HepG2 (cell line): ENCODE measurements around the gene BHLHE23. TPM values are rescaled to one million over a fixed set of nuclear protein-coding genes. Genes with fewer than 3 reads are reported as not detected.
A peak's percentile ranks its signal among the peaks of the same experiment; 100 is the strongest.

Experiments used
- ATAC-seq: fragments of 200-7000 bp; cut with Tn5 transposase; 3 replicates; pipeline ENCODE4 v1.9.1; 2020; ENCODE audit warnings: mild to moderate bottlenecking, moderate library complexity
- BruUV-seq: library from RNA; stranded (reverse); fragments of 400-500 nt; replicated peaks from 2 replicates; lab custom pipeline; 2021; lab: Mats Ljungman, UMichigan
- CTCF ChIA-PET: fragments of 300-600 bp; formaldehyde crosslinking; extraction: SDS; loops from one replicate; lab custom pipeline; 2021; ENCODE audit warnings: low total read pairs, inconsistent platforms, low intra/inter-chr PET ratio; lab: Yijun Ruan, JAX
- POLR2A ChIA-PET: fragments of 350-600 bp; sonication (Branson Sonifier 250); formaldehyde crosslinking; loops from one replicate; lab custom pipeline; 2020; ENCODE audit warnings: antibody characterized with exemption, inconsistent platforms; lab: Yijun Ruan, JAX
- DNase-seq: peaks from one replicate; pipeline ENCODE4 v3.0.0-alpha.2; 2015; ENCODE audit warnings: low spot score
- FAIRE-seq: peaks from 3 replicates; lab custom pipeline; 2011; peaks lifted over from hg19 to GRCh38; lab: Jason Lieb, UNC
- H2AFZ ChIP-seq: one replicate; pipeline ENCODE4 v1.6.1; 2011; ENCODE audit warnings: low read length, inconsistent platforms
- H3K27ac ChIP-seq: fragments of 300-600 bp; 3 replicates; pipeline ENCODE4 v1.8.0; 2011; ENCODE audit warnings: mixed run types, mild to moderate bottlenecking, mixed read lengths, low read length, inconsistent platforms; ENCODE audit not compliant: insufficient read depth; ENCODE audit errors: extremely low read length
- H3K27me3 ChIP-seq, 2 experiments: fragments of 200-600 bp in 1 of 2; 2 replicates in 1 of 2; 3 replicates in 1 of 2; pipeline versions ENCODE4 v1.6.0 to v1.8.0; 2011; ENCODE audit warnings: low read length in 2 of 2, mild to moderate bottlenecking in 2 of 2, moderate library complexity in 2 of 2, inconsistent platforms in 1 of 2; ENCODE audit not compliant: insufficient read depth in 2 of 2, control insufficient read depth in 1 of 2
- H3K36me3 ChIP-seq, 2 experiments: fragments of 200-600 bp in 1 of 2; replicated peaks in 1 of 2; 2 replicates in 1 of 2; 3 replicates in 1 of 2; pipeline versions ENCODE4 v1.5.1 to v1.8.0; 2011; ENCODE audit warnings: low read length in 2 of 2, inconsistent platforms in 1 of 2; ENCODE audit not compliant: insufficient read depth in 2 of 2, control insufficient read depth in 1 of 2
- H3K4me1 ChIP-seq: 2 replicates; pipeline ENCODE4 v1.5.1; 2012; ENCODE audit warnings: low read length, inconsistent platforms; ENCODE audit not compliant: insufficient read depth
- H3K4me2 ChIP-seq: 2 replicates; pipeline ENCODE4 v1.6.0; 2011; ENCODE audit warnings: low read depth, low read length, inconsistent platforms
- H3K4me3 ChIP-seq, 3 experiments: fragments of 200-600 bp in 1 of 3; sonication (generic), shearing (Covaris generic) in 1 of 3; replicated peaks in 1 of 3; 2 replicates each; pipeline ENCODE4 v1.5.1; 2011 to 2016; ENCODE audit warnings: low read length in 3 of 3, inconsistent platforms in 2 of 3, low read depth in 2 of 3, mild to moderate bottlenecking in 2 of 3, control low read depth in 1 of 3, mixed read lengths in 1 of 3; ENCODE audit not compliant: insufficient read depth in 1 of 3
- H3K79me2 ChIP-seq: one replicate; pipeline ENCODE4 v1.6.1; 2011; ENCODE audit warnings: low read length, inconsistent platforms; ENCODE audit not compliant: insufficient read depth
- H3K9ac ChIP-seq: 2 replicates; pipeline ENCODE4 v1.6.0; 2011; ENCODE audit warnings: mild to moderate bottlenecking, low read depth, low read length, inconsistent platforms; ENCODE audit not compliant: insufficient read depth
- H3K9me3 ChIP-seq: 2 replicates; pipeline ENCODE4 v1.5.1; 2012; ENCODE audit warnings: mild to moderate bottlenecking, low read length
- H4K20me1 ChIP-seq: 2 replicates; pipeline ENCODE4 v1.6.0; 2011; ENCODE audit warnings: inconsistent platforms, mild to moderate bottlenecking, low read length, moderate library complexity; ENCODE audit not compliant: insufficient read depth
- AGO1 ChIP-seq: fragments of 200-400 bp; formaldehyde crosslinking; IDR thresholded peaks from 2 replicates; pipeline ENCODE4 v1.6.1; 2017; ENCODE audit warnings: mild to moderate bottlenecking, low read depth, low read length, moderate library complexity; ENCODE audit not compliant: poor library complexity, severe bottlenecking
- ARID3A ChIP-seq: IDR thresholded peaks from 2 replicates; pipeline ENCODE4 v1.6.1; 2012; ENCODE audit warnings: low read depth, low read length, improper control_type of control experiment
- CREB1 ChIP-seq, 2 experiments: fragments of 450-650 bp in 1 of 2; IDR thresholded peaks; 2 replicates each; pipeline ENCODE4 v1.6.1; 2016 to 2017; ENCODE audit warnings: control low read depth in 1 of 2, mild to moderate bottlenecking in 1 of 2, missing compliant biosample characterization in 1 of 2, missing genetic modification characterization in 1 of 2
- EED ChIP-seq: sonication (generic); formaldehyde crosslinking; IDR thresholded peaks from 2 replicates; pipeline ENCODE4 v1.5.0; 2020; ENCODE audit warnings: mild to moderate bottlenecking, missing genetic modification reagents
- FOXO1 ChIP-seq: sonication (generic); formaldehyde crosslinking; IDR thresholded peaks from 2 replicates; pipeline ENCODE4 v1.4.0; 2020; ENCODE audit warnings: missing genetic modification reagents
- JUN ChIP-seq: sonication (generic); formaldehyde crosslinking; IDR thresholded peaks from 2 replicates; pipeline ENCODE4 v1.4.0; 2020; ENCODE audit warnings: mild to moderate bottlenecking, missing genetic modification reagents
- MAFF ChIP-seq: IDR thresholded peaks from 2 replicates; pipeline ENCODE4 v1.6.1; 2011; ENCODE audit warnings: low read depth, low read length, improper control_type of control experiment
- MAFK ChIP-seq, 2 experiments: IDR thresholded peaks in 1 of 2; conservative IDR thresholded peaks in 1 of 2; 2 replicates each; pipeline ENCODE4 v1.6.1; 2011; ENCODE audit warnings: improper control_type of control experiment in 2 of 2, low read length in 2 of 2
- MYNN ChIP-seq: sonication (generic); formaldehyde crosslinking; IDR thresholded peaks from 2 replicates; pipeline ENCODE4 v1.4.0; 2020; ENCODE audit warnings: mild to moderate bottlenecking, low read depth, missing genetic modification reagents
- NR2F1 ChIP-seq, 2 experiments: fragments of 450-650 bp in 1 of 2; formaldehyde crosslinking in 1 of 2; IDR thresholded peaks; 2 replicates each; pipeline versions ENCODE4 v1.5.0 to v1.6.1; 2016 to 2020; ENCODE audit warnings: mild to moderate bottlenecking in 1 of 2, missing compliant biosample characterization in 1 of 2, missing genetic modification reagents in 1 of 2, moderate library complexity in 1 of 2
- RBAK ChIP-seq: sonication (generic); formaldehyde crosslinking; IDR thresholded peaks from 2 replicates; pipeline ENCODE4 v1.5.1; 2020; ENCODE audit warnings: mild to moderate bottlenecking, missing genetic modification reagents
- RBM22 ChIP-seq: fragments of 200-400 bp; formaldehyde crosslinking; optimal IDR thresholded peaks from 2 replicates; pipeline ENCODE3; 2017; ENCODE audit warnings: mild to moderate bottlenecking, low read length, moderate library complexity
- REST ChIP-seq, 2 experiments: IDR thresholded peaks; 2 replicates each; pipeline ENCODE4 v1.6.1; 2011 to 2012; ENCODE audit warnings: low read length in 2 of 2, borderline replicate concordance in 1 of 2, low read depth in 1 of 2, mild to moderate bottlenecking in 1 of 2, moderate library complexity in 1 of 2
- RFX5 ChIP-seq: IDR thresholded peaks from 2 replicates; pipeline ENCODE4 v1.6.1; 2011; ENCODE audit warnings: low read depth, low read length, improper control_type of control experiment
- ZKSCAN8 ChIP-seq: IDR thresholded peaks from 2 replicates; pipeline ENCODE4 v1.6.1; 2016; ENCODE audit warnings: borderline replicate concordance, missing genetic modification reagents, missing compliant biosample characterization
- ZNF101 ChIP-seq: sonication (generic); formaldehyde crosslinking; IDR thresholded peaks from 2 replicates; pipeline ENCODE4 v1.4.0; 2020; ENCODE audit warnings: mild to moderate bottlenecking, low read depth, missing genetic modification reagents, borderline replicate concordance
- whole genome bisulfite sequencing: methylation state at CpG from one replicate; pipeline ENCODE4 v1.1.6; 2017; ENCODE audit warnings: low lambda C conversion rate; 5-methylcytosine and 5-hydroxymethylcytosine counted together
- in situ Hi-C: cut with HindIII; loops from 2 replicates; pipeline ENCODE4 v1.10.0; 2017; ENCODE audit warnings: low pct_unique_long_range_greater_than_20kb; ENCODE audit not compliant: extremely low pct_ligation_motif_present
- intact Hi-C: fragments of 100-400 bp; cut with micrococcal nuclease; formaldehyde crosslinking; loops from one replicate; pipeline ENCODE4 v1.10.0; 2022; ENCODE audit not compliant: unreplicated experiment
- polyA plus RNA-seq, 8 experiments: library from polyadenylated mRNA; depleted of rRNA in 3 of 8; stranded (reverse) in 7 of 8; unstranded in 1 of 8; fragments of >200 nt; fragmentation: Illumina TruSeq in 4 of 8; extraction: Trizol in 4 of 8; gene quantifications; 2 replicates each; pipeline versions ENCODE4 v1.2.1 to v1.2.3, GENCODE V29; 2011 to 2016; ENCODE audit warnings: low read depth in 4 of 8, missing spikeins in 1 of 8, mixed read lengths in 1 of 8; ENCODE audit not compliant: insufficient read depth in 1 of 8
- total RNA-seq, 5 experiments: library from RNA; depleted of rRNA; stranded (reverse); fragments of >200 nt; fragmentation: Illumina TruSeq; extraction: Trizol; gene quantifications; 2 replicates each; pipeline ENCODE4 v1.2.3, GENCODE V29; 2016; ENCODE audit warnings: low read depth in 1 of 5

Gene BHLHE23
- total and polyA plus RNA-seq, 2 of the 13 experiments (the other 11 are each of a cell fraction or from before 2014, with no cell fraction given) = not detected

- 9% methylated on average over 14 of the region's 14 CpGs for WGBS
- BruUV-seq = no TSS peak
- Histone ChIP-seq H2AFZ (no peak overlapping the region), H3K36me3 (no peaks in the 10 kb centered on the region), H3K27me3 (peaks cover 48 to 94% of the 10 kb centered on the region in 2 experiments), H3K4me2 (no peak overlapping the region), H3K4me3 (no peak overlapping the region), H3K79me2 (no peaks in the 10 kb centered on the region), H3K9me3 (peaks cover 8% of the 10 kb centered on the region; the same call in 1 of the 2 replicates), H4K20me1 (peaks cover 6% of the 10 kb centered on the region; the same call in 1 of the 2 replicates), H3K27ac (no peak overlapping the region), H3K9ac (no peak overlapping the region), H3K4me1 (no peaks in the 10 kb centered on the region)
- FAIRE-seq (no peak), DNase-seq (no peak), ATAC-seq (peak; percentile 5)
- CTCF ChIA-PET = no interaction called here
- intact Hi-C loops = no loop called here
- in situ Hi-C loops = no loop called here
- POLR2A ChIA-PET = no interaction called here
- TF ChIP-seq NR2F1 (CRISPR knock-in tag; IDR thresholded peaks at IDR 0.05) (no peak), EED (CRISPR knock-in tag) (0 out of 2 replicates have a peak, but pooled peaks have one; percentile 24), CREB1 (IDR thresholded peaks at IDR 0.05) (peak; percentile 81), CREB1 (CRISPR knock-in tag; IDR thresholded peaks at IDR 0.05) (no peak), MYNN (CRISPR knock-in tag) (no peak), ARID3A (no peak), MAFF (peak; percentile 99), RBAK (CRISPR knock-in tag) (no peak), REST (IDR thresholded peaks at IDR 0.05; ENCODE audit: borderline replicate concordance in 1 of 2, low read depth in 1 of 2, low read length in 2 of 2) (no peak), MAFK (conservative IDR thresholded peaks at IDR 0.05 in 1 of 2, IDR thresholded peaks at IDR 0.05 in 1 of 2; ENCODE audit: low read length in 2 of 2) (peak; percentile 99 to 100), FOXO1 (no peak), ZKSCAN8 (no peak), ZNF101 (no peak), RBM22 (no peak), AGO1 (peak; percentile 0), RFX5 (peak; percentile 34; the same call in 1 of the 2 replicates), JUN (no peak)
Observed at GRCh38 chr20:63016514-63017075, 9.8 kb upstream of the BHLHE23 start.
